Lung (tissue), 12 donors: ENCODE measurements around the gene PANX2. TPM values are rescaled to one million over a fixed set of nuclear protein-coding genes. Genes with fewer than 3 reads are reported as not detected.

ENCODE experiments used
- ATAC-seq: fragments of 200-7000 bp; cut with Tn5 transposase; one replicate; pipeline ENCODE4 v1.9.1; 2020; ENCODE audit warnings: moderate number of reproducible peaks; ENCODE audit not compliant: insufficient read depth, low FRiP score
- DNase-seq, 3 donors: peaks; one replicate each; pipeline ENCODE4 v3.0.0-alpha.2; 2013 to 2017
- H3K27ac ChIP-seq, 2 donors: one replicate each; pipeline ENCODE4 v1.5.1; 2013; ENCODE audit warnings: mild to moderate bottlenecking in 2 of 2, moderate library complexity in 2 of 2, control low read depth in 1 of 2, inconsistent platforms in 1 of 2, low read depth in 1 of 2, low read length in 1 of 2
- H3K27me3 ChIP-seq, 3 donors: one replicate each; pipeline ENCODE4 v1.5.1; 2013; ENCODE audit warnings: low read length in 2 of 3; ENCODE audit not compliant: control insufficient read depth in 3 of 3, insufficient read depth in 3 of 3
- H3K36me3 ChIP-seq, 4 donors: one replicate each; pipeline ENCODE4 v1.5.1; 2013; ENCODE audit warnings: low read length in 4 of 4, mild to moderate bottlenecking in 1 of 4, moderate library complexity in 1 of 4; ENCODE audit not compliant: control insufficient read depth in 4 of 4, insufficient read depth in 4 of 4
- H3K4me1 ChIP-seq, 5 donors: one replicate each; pipeline ENCODE4 v1.5.1; 2013; ENCODE audit warnings: low read length in 5 of 5, mild to moderate bottlenecking in 2 of 5, moderate library complexity in 1 of 5; ENCODE audit not compliant: control insufficient read depth in 5 of 5, insufficient read depth in 5 of 5
- H3K4me3 ChIP-seq: one replicate; pipeline ENCODE4 v1.5.1; 2013; ENCODE audit warnings: mild to moderate bottlenecking, control low read depth, moderate library complexity
- H3K9ac ChIP-seq, 2 donors: one replicate each; pipeline ENCODE4 v1.5.1; 2013; ENCODE audit warnings: low read length in 2 of 2, control low read depth in 1 of 2; ENCODE audit not compliant: insufficient read depth in 1 of 2
- H3K9me3 ChIP-seq, 4 donors: one replicate each; pipeline ENCODE4 v1.5.1; 2013; ENCODE audit warnings: low read length in 3 of 4, mild to moderate bottlenecking in 1 of 4, moderate library complexity in 1 of 4; ENCODE audit not compliant: control insufficient read depth in 4 of 4, insufficient read depth in 3 of 4
- WGBS, 2 donors: extraction: QIAGEN DNeasy Blood & Tissue Kit; methylation state at CpG; one replicate each; pipeline ENCODE4 v1.1.7; 2013; 5-methylcytosine and 5-hydroxymethylcytosine counted together
- polyA plus RNA-seq, 2 donors: library from polyadenylated mRNA; stranded (reverse); fragments of 200-250 nt; gene quantifications; one replicate each; pipeline ENCODE4 v1.2.1, GENCODE V29; 2013
- total RNA-seq, 2 donors: library from RNA; depleted of rRNA in 1 of 2; stranded (reverse); fragments of >200 nt in 1 of 2; gene quantifications; one replicate each; pipeline ENCODE4 v1.2.1, GENCODE V29; 2014 to 2021
- TF ChIP-seq, protein P1 (sequence below): IDR thresholded peaks from 2 replicates; pipeline ENCODE4 v1.5.1; 2012; ENCODE audit warnings: mild to moderate bottlenecking; ENCODE audit errors: control extremely low read depth, extremely low read depth
- donor health status: control.
- donor health status: control.
- donor health status: Bipolar disorder and iron deficiency.
- donor health status: healthy.
- donor health status: DM: yes; HTN: yes; CAD: no.

The PANX2 gene
- total and polyA plus RNA-seq, 4 donors: 1.00 to 3.9 (median 2.6) TPM

DNA sequence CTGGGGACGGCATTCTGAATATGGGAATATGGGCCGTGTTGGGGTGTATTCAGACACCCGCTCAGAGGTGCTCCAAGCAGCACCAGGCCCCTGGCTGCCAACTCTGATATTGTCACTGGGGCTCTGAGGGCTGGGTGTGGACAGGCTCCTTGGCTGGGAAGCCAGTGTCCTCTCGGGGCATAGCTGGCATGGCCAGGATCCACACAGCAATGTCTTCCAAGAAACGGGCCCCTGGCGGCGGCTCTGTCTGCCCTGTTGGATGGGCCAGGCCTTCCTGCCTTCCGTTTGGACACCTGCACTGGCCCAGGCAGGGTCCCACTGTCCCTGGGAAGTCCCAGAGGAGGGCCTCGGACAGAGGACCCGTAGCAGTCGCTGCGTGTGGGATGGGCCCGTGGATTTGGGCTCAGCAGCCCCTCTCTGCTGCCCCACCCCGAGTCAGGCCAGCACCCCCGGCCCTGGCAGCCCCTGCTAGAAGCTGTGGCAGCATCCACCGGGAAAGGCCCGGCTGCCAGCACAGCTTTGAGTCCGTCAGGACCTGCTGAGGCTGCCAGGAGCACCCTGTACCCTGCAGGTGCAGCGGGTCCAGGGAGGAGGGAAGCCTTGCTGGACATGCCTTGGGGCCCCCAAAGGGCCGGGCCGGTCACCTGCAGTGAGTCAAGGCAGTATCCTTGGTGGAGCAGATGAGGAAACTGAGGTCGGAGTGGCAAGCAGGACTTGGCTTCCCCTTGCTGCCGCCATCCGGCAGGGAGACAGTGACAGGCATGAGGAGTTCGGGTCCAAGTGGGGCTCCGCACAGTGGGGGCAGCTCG is 4.1 kb downstream of the PANX2 start:
- WGBS, 2 donors: 88 to 93% methylated on average over 27 of the region's 27 CpGs
- Histone ChIP-seq H3K27ac (no peak overlapping the region), H3K4me3 (no peak overlapping the region), H3K27me3 (no peaks in the 10 kb centered on the region), H3K4me1 (peaks cover 0 to 5% (median 0%) of the 10 kb centered on the region in 5 donors), H3K9me3 (peaks cover 0 to 5% (median 0%) of the 10 kb centered on the region in 4 donors), H3K36me3 (no peaks in the 10 kb centered on the region), H3K9ac (no peak overlapping the region)
- TF ChIP-seq, protein P1, sequence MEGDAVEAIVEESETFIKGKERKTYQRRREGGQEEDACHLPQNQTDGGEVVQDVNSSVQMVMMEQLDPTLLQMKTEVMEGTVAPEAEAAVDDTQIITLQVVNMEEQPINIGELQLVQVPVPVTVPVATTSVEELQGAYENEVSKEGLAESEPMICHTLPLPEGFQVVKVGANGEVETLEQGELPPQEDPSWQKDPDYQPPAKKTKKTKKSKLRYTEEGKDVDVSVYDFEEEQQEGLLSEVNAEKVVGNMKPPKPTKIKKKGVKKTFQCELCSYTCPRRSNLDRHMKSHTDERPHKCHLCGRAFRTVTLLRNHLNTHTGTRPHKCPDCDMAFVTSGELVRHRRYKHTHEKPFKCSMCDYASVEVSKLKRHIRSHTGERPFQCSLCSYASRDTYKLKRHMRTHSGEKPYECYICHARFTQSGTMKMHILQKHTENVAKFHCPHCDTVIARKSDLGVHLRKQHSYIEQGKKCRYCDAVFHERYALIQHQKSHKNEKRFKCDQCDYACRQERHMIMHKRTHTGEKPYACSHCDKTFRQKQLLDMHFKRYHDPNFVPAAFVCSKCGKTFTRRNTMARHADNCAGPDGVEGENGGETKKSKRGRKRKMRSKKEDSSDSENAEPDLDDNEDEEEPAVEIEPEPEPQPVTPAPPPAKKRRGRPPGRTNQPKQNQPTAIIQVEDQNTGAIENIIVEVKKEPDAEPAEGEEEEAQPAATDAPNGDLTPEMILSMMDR: no peak
- DNase-seq (no peak), ATAC-seq (no peak)

- WGBS, 2 donors: 90 to 91% methylated on average over 4 to 6 of the region's 6 CpGs
- H3K9me3 ChIP-seq: peaks cover 0 to 5% (median 0%) of the 10 kb centered on the region in 4 donors
- TF ChIP-seq, protein P1: no peak
- ATAC-seq (no peak), DNase-seq (no peak)
- H3K36me3 ChIP-seq: no peaks in the 10 kb centered on the region
- peaks cover 0 to 5% (median 0%) of the 10 kb centered on the region in 5 donors for H3K4me1 ChIP-seq
- no peaks in the 10 kb centered on the region for H3K27me3 ChIP-seq
- H3K9ac ChIP-seq: no peak overlapping the region
- no peak overlapping the region for H3K4me3 ChIP-seq
- no peak overlapping the region for H3K27ac ChIP-seq
Measured at GRCh38 chr22:50175191-50175461, 4.6 kb downstream of the PANX2 start.

DNA sequence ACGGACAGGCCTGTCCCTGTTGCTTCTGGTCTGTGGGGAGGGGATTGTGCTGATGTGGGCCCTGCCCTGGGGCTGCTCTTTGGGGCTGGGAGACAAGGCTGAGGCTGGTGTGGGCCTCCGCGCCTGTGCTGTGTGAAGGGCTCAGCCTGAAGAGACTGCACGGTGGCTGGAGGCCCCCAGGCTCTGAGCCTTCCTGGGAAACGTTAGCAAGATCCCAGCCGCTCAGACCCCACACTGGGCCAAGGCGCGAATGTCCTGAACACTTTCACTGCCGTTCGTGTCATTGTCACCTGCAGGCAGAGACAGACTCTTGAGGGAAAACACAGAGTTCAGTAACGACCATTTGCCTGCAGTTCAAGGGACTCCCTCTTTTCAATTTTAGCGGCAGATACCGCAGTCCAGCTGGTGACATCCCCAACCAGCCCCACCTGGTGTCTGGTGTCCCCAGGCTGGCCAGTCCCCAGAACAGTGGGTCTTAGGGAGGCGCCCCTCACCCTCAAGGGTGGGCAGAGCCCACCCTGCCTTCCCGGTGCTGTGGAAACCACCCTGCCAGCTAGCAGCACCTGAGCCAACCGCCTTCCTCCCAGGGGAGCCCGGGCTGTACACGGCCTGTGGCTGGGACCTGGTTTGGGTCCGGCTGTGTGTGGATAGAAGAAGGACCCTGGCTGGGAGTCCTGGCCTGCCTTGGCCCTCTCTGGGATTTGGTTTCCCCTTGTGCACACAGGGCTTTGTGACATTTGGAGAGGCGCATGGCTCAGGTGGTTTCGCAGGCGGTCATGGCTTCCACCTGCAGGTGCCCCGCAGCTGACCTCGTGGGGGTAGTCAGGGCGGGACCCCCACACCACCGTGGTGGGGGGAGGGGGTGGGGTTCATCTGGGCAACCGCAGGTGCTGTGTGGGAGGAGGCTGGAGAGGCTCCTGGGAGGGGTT is 5.7 kb downstream of the PANX2 start:
- Histone ChIP-seq H3K36me3 (no peaks in the 10 kb centered on the region), H3K4me1 (no peaks in the 10 kb centered on the region), H3K9ac (no peak overlapping the region), H3K27ac (no peak overlapping the region), H3K27me3 (no peaks in the 10 kb centered on the region), H3K4me3 (no peak overlapping the region), H3K9me3 (peaks cover 0 to 5% (median 0%) of the 10 kb centered on the region in 4 donors)
- TF ChIP-seq, protein P1: no peak
- ATAC-seq: no peak
- DNase-seq: no peak
- WGBS, 2 donors: 80 to 88% methylated on average over 27 of the region's 27 CpGs
